GM18909 (cell line): Measurements from ENCODE around the gene MAP1LC3B.
"Not testable (repeated sequence)": the region's sequence is repeated elsewhere in the genome, so short reads cannot be mapped to it uniquely, and the experiment has no call there.

ENCODE experiments used
- ATAC-seq: cut with Tn5 transposase; IDR thresholded peaks from one replicate; pipeline ENCODE4 v1.9.1; 2021; ENCODE audit warnings: mild to moderate bottlenecking; ENCODE audit not compliant: unreplicated experiment, poor library complexity

Gene MAP1LC3B

DNA sequence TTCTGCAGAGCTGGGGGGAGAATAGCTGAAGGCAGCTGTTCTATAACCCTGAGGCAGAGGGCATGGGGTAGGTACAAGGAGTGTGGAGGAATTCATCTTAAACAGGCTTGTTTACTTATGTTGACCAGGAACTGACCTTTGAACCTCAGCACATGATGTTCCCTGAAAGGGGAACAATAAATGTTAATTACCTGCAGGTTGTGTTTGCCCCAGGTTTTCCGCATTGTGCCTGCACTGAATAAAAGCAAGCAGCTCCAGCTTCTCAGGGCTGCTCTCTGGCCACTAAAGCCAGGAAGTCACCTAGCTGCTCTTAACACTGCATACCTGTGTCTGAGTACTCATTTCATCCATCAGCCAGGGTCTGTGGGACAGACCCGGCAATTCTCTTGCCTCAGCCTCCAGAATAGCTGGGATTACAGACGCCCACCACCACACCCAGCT lies 12.8 kb upstream of the MAP1LC3B start:
- ATAC-seq, result not testable (repeated sequence)

DNA sequence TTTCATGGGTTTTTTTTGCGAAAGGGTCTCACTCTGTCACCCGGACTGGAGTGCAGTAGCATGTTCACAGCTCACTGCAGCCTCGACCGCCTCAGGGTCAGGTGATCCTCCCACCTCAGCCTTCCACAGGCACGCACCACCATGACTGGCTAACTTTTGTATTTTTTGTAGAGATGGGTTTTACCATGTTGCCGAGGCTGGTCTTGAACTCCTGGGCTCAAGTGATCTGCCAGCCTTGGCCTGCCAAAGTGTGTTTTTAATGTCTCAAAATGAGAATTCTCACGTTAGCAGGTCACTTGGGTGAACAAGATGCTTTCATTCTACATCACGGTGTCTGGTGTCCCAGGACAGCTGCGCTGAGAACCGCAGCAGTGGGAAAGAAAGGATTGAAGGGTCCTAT lies 11.7 kb upstream of the MAP1LC3B start:
- no peak for ATAC-seq

DNA sequence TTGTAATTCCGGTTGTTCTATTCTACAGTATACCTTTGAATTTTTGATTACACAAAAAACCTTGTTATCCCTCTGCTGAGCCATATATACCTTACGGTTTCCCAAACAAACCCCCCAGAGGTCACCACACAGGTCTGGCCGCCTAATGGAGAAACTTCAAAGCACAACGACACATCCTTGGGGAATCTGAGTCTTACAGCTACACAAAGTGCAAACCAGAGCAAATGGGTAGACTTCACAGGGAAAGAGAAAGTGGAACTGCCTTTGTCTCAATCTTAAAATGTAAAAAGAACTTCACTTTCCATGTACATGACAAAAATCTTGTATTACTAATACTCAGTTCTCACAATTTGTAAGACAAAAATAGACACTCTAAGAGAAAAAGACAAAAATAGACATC lies 11.3 kb upstream of the MAP1LC3B start:
- no peak for ATAC-seq

- no peak for ATAC-seq
Observed at GRCh38 chr16:87382023-87382785, 9.9 kb upstream of the MAP1LC3B start.

DNA sequence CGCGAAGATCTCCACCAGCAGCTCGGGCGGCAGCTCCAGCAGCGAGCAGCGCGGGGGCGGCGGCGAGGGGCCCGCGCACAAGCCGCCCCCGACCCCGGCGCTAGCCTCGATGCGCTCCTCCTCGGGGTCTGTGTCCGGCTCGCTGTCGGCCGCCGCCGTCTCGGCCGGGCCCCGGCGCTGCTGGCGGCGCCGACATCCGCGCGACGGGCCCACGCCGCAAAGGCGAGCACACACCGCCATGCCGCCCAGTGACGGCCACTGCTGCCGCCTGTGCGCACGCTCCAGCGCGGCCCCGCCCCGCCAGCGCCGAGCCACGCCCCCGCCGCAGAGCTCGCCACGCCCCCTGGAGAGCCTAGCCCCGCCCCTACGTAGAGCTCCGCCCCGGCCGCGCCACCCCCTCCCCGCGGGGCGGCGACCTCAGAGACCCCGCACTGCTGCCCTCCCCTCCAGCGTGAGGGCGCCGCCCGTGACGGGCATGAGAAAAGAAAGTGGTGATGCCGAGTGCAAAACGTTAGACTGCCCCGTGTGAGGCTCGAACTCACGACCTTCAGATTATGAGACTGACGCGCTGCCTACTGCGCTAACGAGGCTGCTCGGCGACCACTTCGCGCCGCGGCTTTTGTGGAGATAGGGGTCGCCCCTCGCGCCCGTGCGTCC lies 8.5 kb upstream of the MAP1LC3B start, which contains the start of gene FBXO31:
FBXO31 (minus strand) TSS at position 272 of the 657 bp plus-strand sequence; CDS start at position 240, 32 bp downstream.
- peak; percentile 56 for ATAC-seq

GRCh38 chr16:87384162-87384874 lies 7.8 kb upstream of the MAP1LC3B start:
- peak; percentile 3 for ATAC-seq

DNA sequence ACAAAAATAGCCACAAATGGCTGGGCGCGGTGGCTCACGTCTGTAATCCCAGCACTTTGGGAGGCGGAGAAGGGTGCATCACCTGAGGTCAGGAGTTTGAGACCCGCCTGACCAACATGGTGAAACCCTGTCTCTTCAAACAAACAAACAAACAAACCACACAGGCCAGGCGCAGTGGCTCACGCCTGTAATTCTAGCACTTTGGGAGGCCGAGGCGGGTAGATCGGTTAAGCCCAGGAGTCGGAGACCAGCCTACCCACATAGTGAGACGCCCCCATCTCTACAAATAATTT lies 7.3 kb upstream of the MAP1LC3B start:
- not testable (repeated sequence) for ATAC-seq

DNA sequence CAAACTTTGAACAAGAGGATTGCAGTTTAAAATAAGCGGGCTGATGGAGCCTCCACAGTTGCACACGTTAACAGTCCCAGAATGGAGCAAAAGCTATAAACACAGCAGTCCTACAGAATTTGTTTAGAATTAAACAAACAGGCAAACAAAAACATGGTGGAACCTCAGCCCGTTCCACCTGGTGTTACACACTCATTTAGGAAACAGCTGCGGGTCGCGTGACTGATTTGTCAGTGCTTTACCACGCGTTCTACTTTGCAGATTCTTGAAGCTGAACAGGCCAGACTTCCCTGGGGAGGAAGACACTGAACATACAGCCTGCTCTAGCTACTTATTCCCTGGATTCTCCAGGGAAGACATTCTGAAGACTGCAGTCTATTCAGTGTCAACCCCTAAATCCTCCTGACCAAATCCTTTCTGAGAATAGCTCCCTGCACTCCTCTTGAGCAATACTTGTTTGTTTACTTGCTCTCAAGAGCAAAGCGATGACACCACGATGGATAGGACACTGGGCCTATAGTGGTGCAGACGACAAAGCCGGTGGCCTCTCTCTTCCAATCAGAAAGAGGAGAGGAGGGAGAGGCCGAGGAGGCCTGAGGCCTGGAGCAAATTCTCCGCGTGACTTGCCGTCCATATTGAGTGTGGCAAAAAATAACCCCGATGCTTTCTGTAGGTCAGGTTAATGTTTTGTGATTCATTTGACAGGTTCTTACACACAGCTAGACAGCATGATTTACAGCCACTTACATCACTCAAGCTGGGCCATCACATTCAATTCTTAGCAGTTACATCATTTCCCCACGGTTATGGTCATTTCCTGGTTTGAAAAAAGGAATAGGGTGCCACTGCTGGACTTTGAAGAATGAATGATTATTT lies 4.0 kb upstream of the MAP1LC3B start:
- ATAC-seq, result peak; percentile 56

GRCh38 chr16:87388818-87389134 lies 3.4 kb upstream of the MAP1LC3B start:
- ATAC-seq, result no peak

DNA sequence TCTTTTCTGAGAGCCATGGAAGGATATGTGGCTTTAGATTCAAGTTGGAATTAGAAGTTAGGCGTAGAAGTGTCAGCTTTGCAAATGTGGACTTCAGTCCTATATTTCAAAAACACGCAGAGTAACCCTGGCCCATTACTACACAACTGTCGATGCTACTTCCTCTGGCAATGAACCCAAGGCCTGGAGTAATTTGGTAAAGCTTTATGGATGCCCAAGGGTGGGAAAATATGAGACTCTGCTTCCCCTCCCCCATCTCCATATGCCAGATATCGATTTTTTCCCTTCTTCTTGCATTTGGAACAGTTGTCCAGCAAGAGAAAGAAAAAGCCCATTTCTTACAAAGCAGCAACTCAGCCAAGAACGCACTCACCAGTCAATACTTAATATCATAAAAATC lies 2.9 kb upstream of the MAP1LC3B start:
- ATAC-seq, result no peak

GRCh38 chr16:87389914-87390313 lies 2.2 kb upstream of the MAP1LC3B start:
- ATAC-seq, result not testable (repeated sequence)

GRCh38 chr16:87390641-87391323 lies 1.4 kb upstream of the MAP1LC3B start:
- ATAC-seq, result no peak

DNA sequence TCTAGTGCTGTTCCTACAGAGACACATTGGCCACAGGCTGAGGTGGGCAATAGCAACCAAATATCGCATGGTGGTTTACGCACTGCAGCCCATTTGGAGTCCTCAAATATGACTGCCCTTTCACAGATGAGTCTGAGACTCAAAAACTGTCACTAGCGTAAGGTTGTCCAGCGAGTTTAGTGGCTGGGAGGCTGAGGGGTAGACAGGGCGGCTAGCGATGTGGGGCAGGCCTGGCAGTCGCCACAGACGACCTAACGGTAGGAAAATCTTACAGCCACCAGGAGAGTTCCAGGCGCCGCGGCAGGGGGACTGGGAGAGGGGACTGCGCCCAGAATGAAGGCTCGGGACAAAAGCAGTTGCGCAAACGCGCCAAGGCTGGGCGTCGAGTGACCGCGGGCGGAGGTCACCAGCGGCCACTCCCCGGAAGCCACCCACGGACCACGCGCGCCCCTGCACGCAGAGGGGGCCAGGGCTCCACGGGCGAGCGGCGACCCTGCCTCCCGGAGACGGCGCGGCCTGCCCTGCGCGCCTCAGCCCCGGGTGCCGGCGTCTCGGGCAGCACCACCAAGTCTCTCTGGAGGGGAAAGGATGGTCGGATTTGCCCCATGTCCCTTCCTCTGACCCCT lies 699 bp upstream of the MAP1LC3B start:
- ATAC-seq, result no peak

DNA sequence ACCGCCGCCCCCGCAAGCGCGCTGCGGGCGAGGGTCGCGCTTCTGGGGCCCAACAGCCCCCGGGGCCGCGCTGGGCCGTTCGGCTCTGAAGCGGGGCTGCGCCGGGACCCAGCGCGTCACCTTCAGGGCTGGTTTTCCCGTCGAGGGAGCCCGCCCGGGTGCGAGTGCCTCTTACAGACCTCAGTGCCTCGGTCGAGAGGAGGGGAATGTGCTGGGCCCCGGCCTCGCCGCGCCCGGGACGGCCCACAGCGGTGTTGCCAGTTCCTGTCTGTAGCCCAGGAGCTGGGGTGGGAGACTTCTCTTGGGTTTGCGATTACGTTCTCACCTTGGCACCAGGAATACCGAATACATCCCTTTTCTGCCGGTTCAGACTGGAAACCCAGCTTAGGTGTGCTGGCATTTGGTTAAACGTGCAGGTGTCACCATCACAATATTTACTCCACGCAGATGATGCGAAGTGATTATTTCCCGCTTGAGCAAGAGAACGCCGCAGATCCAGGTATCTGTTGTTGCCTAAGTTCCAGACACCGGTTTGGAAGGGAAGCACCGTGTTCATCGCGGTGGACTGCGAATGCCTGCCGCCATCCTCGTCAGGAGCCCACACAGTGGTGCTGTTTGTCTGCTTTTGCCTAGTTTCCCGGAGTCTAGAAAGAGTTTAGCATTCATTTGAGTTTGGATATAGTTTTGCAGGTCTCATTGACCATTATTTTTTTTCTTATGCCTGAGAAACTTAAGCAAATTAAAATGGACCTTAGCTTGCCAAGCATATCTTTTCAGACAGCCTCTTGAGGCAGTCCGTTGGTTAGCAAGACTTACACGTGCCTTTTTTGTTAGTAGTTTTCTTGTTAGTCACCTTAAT lies 914 bp downstream of the MAP1LC3B start:
- no peak for ATAC-seq

- ATAC-seq, result no peak
Observed at GRCh38 chr16:87393680-87394055, 1.5 kb downstream of the MAP1LC3B start.

- ATAC-seq, result no peak
Observed at GRCh38 chr16:87395181-87395842, 3.2 kb downstream of the MAP1LC3B start.

GRCh38 chr16:87404764-87405625 lies 12.9 kb downstream of the MAP1LC3B start:
- ATAC-seq, result no peak
